Measurements from ENCODE around the gene FEM1C.

FEM1C gene

GRCh38 chr5:115478281-115478680, 66.3 kb downstream of the FEM1C start:
- no peak for TF ChIP-seq CTCF (IDR thresholded peaks at IDR 0.05; ENCODE audit: low read depth, low read length, missing control alignments)
- no peak overlapping the region for H3K4me3 ChIP-seq (ENCODE audit: low read depth, low read length)
- in situ Hi-C loops (cut with HindIII; ENCODE audit: low sequenced_read_pairs), result no loop called here
- no peak for DNase-seq (ENCODE audit: low read depth)

GRCh38 chr5:115477581-115477980, 67.0 kb downstream of the FEM1C start:
- in situ Hi-C loops (cut with HindIII; ENCODE audit: low sequenced_read_pairs), result no loop called here
- no peak for TF ChIP-seq CTCF (IDR thresholded peaks at IDR 0.05; ENCODE audit: low read depth, low read length, missing control alignments)
- H3K4me3 ChIP-seq (ENCODE audit: low read depth, low read length), result no peak overlapping the region
- DNase-seq (ENCODE audit: low read depth), result no peak

GRCh38 chr5:115475788-115476187, 68.8 kb downstream of the FEM1C start:
- in situ Hi-C loops (cut with HindIII; ENCODE audit: low sequenced_read_pairs), result no loop called here
- TF ChIP-seq CTCF (IDR thresholded peaks at IDR 0.05; ENCODE audit: low read depth, low read length, missing control alignments), result no peak
- no peak for DNase-seq (ENCODE audit: low read depth)
- no peak overlapping the region for H3K4me3 ChIP-seq (ENCODE audit: low read depth, low read length)

GRCh38 chr5:115472271-115473025, 72.1 kb downstream of the FEM1C start:
- in situ Hi-C loops (cut with HindIII; ENCODE audit: low sequenced_read_pairs), result no loop called here
- no peak for TF ChIP-seq CTCF (IDR thresholded peaks at IDR 0.05; ENCODE audit: low read depth, low read length, missing control alignments)
- DNase-seq (ENCODE audit: low read depth), result no peak
- no peak overlapping the region for H3K4me3 ChIP-seq (ENCODE audit: low read depth, low read length)

GRCh38 chr5:115471345-115472063, 73.1 kb downstream of the FEM1C start:
- H3K4me3 ChIP-seq (ENCODE audit: low read depth, low read length), result no peak overlapping the region
- DNase-seq (ENCODE audit: low read depth), result no peak
- in situ Hi-C loops (cut with HindIII; ENCODE audit: low sequenced_read_pairs), result no loop called here
- TF ChIP-seq CTCF (IDR thresholded peaks at IDR 0.05; ENCODE audit: low read depth, low read length, missing control alignments), result no peak

GRCh38 chr5:115470921-115471320, 73.7 kb downstream of the FEM1C start:
- no peak for DNase-seq (ENCODE audit: low read depth)
- in situ Hi-C loops (cut with HindIII; ENCODE audit: low sequenced_read_pairs), result no loop called here

More at GRCh38 chr5:115470921-115471320, 73.7 kb downstream of the FEM1C start:
- H3K4me3 ChIP-seq (ENCODE audit: low read depth, low read length), result no peak overlapping the region
- TF ChIP-seq CTCF (IDR thresholded peaks at IDR 0.05; ENCODE audit: low read depth, low read length, missing control alignments), result no peak
